Esophagus (tissue), 2 donors: ENCODE measurements around the gene ZDHHC20. TPM values are rescaled to one million over a fixed set of nuclear protein-coding genes. Genes with fewer than 3 reads are reported as not detected.
A peak's percentile ranks its signal among the peaks of the same experiment; 100 is the strongest.

Experiments used
- H3K27ac ChIP-seq, 2 donors: one replicate each; pipeline ENCODE4 v1.5.1; 2013; ENCODE audit warnings: low read depth in 2 of 2, mild to moderate bottlenecking in 2 of 2, inconsistent platforms in 1 of 2, low read length in 1 of 2, moderate library complexity in 1 of 2
- H3K27me3 ChIP-seq, 2 donors: one replicate each; pipeline ENCODE4 v1.6.1; 2013; ENCODE audit warnings: low read length in 2 of 2, control low read depth in 1 of 2, mild to moderate bottlenecking in 1 of 2; ENCODE audit not compliant: insufficient read depth in 2 of 2, control insufficient read depth in 1 of 2
- H3K36me3 ChIP-seq, 2 donors: one replicate each; pipeline ENCODE4 v1.6.1; 2013; ENCODE audit warnings: low read length in 1 of 2; ENCODE audit not compliant: control insufficient read depth in 2 of 2, insufficient read depth in 2 of 2
- H3K4me1 ChIP-seq, 2 donors: one replicate each; pipeline ENCODE4 v1.6.1; 2013; ENCODE audit warnings: low read length in 1 of 2; ENCODE audit not compliant: control insufficient read depth in 2 of 2, insufficient read depth in 2 of 2
- H3K4me3 ChIP-seq, 2 donors: one replicate each; pipeline ENCODE4 v1.5.1; 2013; ENCODE audit warnings: low read length in 2 of 2, mild to moderate bottlenecking in 2 of 2, low read depth in 1 of 2, moderate library complexity in 1 of 2
- H3K9me3 ChIP-seq, 2 donors: one replicate each; pipeline ENCODE4 v1.6.1; 2013; ENCODE audit warnings: mild to moderate bottlenecking in 2 of 2, low read depth in 1 of 2, low read length in 1 of 2, moderate library complexity in 1 of 2; ENCODE audit not compliant: control insufficient read depth in 2 of 2, insufficient read depth in 1 of 2
- WGBS, 2 donors: extraction: QIAGEN DNeasy Blood & Tissue Kit; methylation state at CpG; one replicate each; pipeline ENCODE4 v1.1.7; 2013; 5-methylcytosine and 5-hydroxymethylcytosine counted together
- polyA plus RNA-seq, 2 donors: library from polyadenylated mRNA; stranded (reverse); fragments of 200-250 nt; gene quantifications; one replicate each; pipeline ENCODE4 v1.2.3, GENCODE V29; 2013
- donor health status: healthy with polysubstance abuse.
- donor health status: Bipolar disorder and iron deficiency.

Gene ZDHHC20
- polyA plus RNA-seq, 2 donors, result 20.3 to 27.9 TPM

DNA sequence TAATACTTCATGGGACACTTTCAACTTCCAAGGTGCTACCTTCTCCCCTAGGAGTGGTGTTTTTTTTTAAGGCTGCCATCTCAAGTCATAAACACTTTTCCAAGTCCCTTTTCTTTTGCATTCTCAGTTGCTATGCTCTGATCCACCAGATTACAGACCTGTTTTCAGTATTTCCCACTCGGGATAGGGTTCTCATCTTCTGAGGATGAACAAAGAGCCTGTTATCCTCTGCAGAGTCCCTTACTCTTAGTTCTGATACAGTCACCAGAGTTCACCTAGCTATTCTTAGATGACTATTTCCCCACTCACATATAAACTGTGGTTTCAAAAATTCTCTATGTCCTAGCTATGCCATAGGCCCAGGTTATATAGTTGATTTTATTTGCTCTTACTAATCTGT lies 15.9 kb downstream of the ZDHHC20 start:
- 79 to 88% methylated on average over 1 of the region's 1 CpG for WGBS, 2 donors
- Histone ChIP-seq H3K4me3 (no peak overlapping the region), H3K27ac (no peak overlapping the region), H3K9me3 (peaks cover 0 to 2% of the 10 kb centered on the region in 2 donors), H3K36me3 (no peaks in the 10 kb centered on the region), H3K27me3 (no peaks in the 10 kb centered on the region), H3K4me1 (no peaks in the 10 kb centered on the region)

GRCh38 chr13:21436582-21436981 lies 22.5 kb downstream of the ZDHHC20 start:
- peak overlapping the region; percentile 66 to 71 for H3K27ac ChIP-seq
- H3K4me3 ChIP-seq, result no peak overlapping the region
- no peaks in the 10 kb centered on the region for H3K36me3 ChIP-seq
- WGBS, 2 donors, result 83 to 91% methylated on average over 6 of the region's 6 CpGs
- no peaks in the 10 kb centered on the region for H3K27me3 ChIP-seq
- H3K4me1 ChIP-seq, result no peaks in the 10 kb centered on the region
- peaks cover 0 to 2% of the 10 kb centered on the region in 2 donors for H3K9me3 ChIP-seq

- H3K27ac ChIP-seq, result peak overlapping the region; percentile 66 to 82
- H3K4me1 ChIP-seq, result no peaks in the 10 kb centered on the region
- no peaks in the 10 kb centered on the region for H3K27me3 ChIP-seq
- H3K9me3 ChIP-seq, result peaks cover 0 to 2% of the 10 kb centered on the region in 2 donors
- no peaks in the 10 kb centered on the region for H3K36me3 ChIP-seq
- WGBS, 2 donors, result 28 to 30% methylated on average over 2 of the region's 2 CpGs
- H3K4me3 ChIP-seq, result no peak overlapping the region
Observed at GRCh38 chr13:21435687-21436151, 23.4 kb downstream of the ZDHHC20 start.

DNA sequence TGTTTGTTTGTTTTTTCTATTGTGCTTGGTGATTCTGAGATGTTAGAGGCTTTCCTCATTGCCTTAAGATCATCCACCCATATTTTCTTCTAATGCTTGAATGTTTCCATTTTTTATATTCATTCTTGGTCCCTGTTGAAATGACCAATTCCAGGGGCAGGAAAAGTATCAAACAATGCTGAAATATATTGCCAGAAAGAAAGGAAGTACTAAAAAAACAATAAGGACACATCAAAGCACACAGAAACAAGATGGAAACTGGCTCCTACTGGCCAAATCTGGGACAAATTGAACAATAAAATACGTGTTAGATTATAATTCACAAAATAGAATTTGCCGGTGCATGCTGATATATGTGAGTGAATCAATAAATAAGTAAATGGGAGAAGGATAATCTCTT lies 23.9 kb downstream of the ZDHHC20 start:
- H3K27me3 ChIP-seq, result no peaks in the 10 kb centered on the region
- no peaks in the 10 kb centered on the region for H3K4me1 ChIP-seq
- H3K27ac ChIP-seq, result no peak overlapping the region
- peaks cover 0 to 2% of the 10 kb centered on the region in 2 donors for H3K9me3 ChIP-seq
- WGBS, 2 donors, result 81 to 91% methylated on average over 2 of the region's 2 CpGs
- H3K36me3 ChIP-seq, result no peaks in the 10 kb centered on the region
- H3K4me3 ChIP-seq, result no peak overlapping the region

DNA sequence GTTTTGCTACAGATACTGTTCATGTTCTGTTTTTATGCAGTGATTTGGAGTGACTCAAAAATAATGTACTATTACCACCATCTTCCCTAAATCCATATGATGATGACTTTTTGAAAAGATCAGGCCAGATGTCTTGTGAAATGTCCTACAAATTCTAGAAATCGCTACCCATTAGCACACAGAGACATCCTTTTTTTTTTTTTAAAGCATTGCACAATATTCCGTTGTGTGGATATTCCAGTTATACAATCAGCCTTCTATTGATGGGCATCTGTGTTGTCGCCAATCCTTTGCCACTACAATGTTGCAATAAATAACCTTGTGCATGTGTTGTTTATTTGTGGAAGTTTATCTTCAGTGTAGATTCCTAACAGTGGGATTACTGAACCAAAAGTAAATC lies 24.5 kb downstream of the ZDHHC20 start:
- H3K9me3 ChIP-seq, result peaks cover 0 to 2% of the 10 kb centered on the region in 2 donors
- H3K4me3 ChIP-seq, result no peak overlapping the region
- no peaks in the 10 kb centered on the region for H3K27me3 ChIP-seq
- no peaks in the 10 kb centered on the region for H3K36me3 ChIP-seq
- no peaks in the 10 kb centered on the region for H3K4me1 ChIP-seq
- 71 to 77% methylated on average over 3 of the region's 3 CpGs for WGBS, 2 donors
- H3K27ac ChIP-seq, result no peak overlapping the region

GRCh38 chr13:21429211-21429610 lies 29.9 kb downstream of the ZDHHC20 start:
- H3K9me3 ChIP-seq, result no peaks in the 10 kb centered on the region
- no peaks in the 10 kb centered on the region for H3K4me1 ChIP-seq
- no peaks in the 10 kb centered on the region for H3K36me3 ChIP-seq
- no peaks in the 10 kb centered on the region for H3K27me3 ChIP-seq
- H3K27ac ChIP-seq, result no peak overlapping the region
- WGBS, 2 donors, result 70 to 74% methylated on average over 2 of the region's 2 CpGs
- H3K4me3 ChIP-seq, result no peak overlapping the region

DNA sequence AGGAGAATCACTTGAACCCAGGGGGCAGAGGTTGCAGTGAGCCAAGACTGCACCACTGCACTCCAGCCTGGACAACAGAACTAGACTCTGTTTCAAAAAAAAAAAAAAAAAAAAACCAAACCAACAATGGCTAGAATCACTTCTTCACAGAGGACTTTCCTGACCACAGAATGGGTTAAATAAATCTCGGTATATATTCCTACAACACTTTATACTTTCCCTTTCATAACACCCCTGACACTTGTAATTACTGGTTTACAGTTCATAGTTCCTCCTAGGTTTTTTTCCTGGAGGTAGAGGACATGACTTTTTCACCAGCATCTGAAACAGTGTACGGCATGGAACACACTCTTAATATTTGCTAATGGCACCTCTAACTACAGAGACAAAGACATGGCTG lies 31.4 kb downstream of the ZDHHC20 start:
- Histone ChIP-seq H3K36me3 (no peaks in the 10 kb centered on the region), H3K4me1 (no peaks in the 10 kb centered on the region)
- WGBS, 2 donors, result 81 to 89% methylated on average over 2 of the region's 2 CpGs

DNA sequence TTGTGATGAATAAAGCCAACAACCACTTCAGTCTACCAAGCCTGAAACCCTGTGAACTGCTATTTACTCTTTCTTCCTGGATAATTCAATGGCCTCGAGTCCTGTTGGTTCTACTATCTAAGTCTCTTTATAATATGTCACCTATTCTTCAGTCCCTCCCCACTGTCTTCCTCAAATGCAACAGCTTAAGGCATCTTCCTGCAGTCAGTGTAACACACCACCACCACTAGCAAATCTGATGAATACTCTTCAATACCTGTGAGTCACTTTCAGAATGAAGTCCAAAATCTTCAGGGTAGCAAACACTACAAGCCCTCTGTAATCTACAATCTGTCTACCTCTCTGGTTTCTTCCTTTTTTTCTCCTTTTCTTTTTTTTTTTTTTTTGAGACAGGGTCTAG lies 32.9 kb downstream of the ZDHHC20 start:
- 46 to 68% methylated on average over 1 of the region's 1 CpG for WGBS, 2 donors
- H3K27ac ChIP-seq, result no peak overlapping the region
- no peak overlapping the region for H3K4me3 ChIP-seq
- no peaks in the 10 kb centered on the region for H3K36me3 ChIP-seq
- H3K27me3 ChIP-seq, result no peaks in the 10 kb centered on the region
- no peaks in the 10 kb centered on the region for H3K9me3 ChIP-seq
- H3K4me1 ChIP-seq, result no peaks in the 10 kb centered on the region

More for the DNA sequence above, 31.4 kb downstream of the ZDHHC20 start:
- Histone ChIP-seq H3K27me3 (no peaks in the 10 kb centered on the region), H3K9me3 (no peaks in the 10 kb centered on the region), H3K4me3 (no peak overlapping the region), H3K27ac (no peak overlapping the region)

GRCh38 chr13:21420706-21421105 lies 38.4 kb downstream of the ZDHHC20 start:
- Histone ChIP-seq H3K27me3 (no peaks in the 10 kb centered on the region), H3K4me3 (no peak overlapping the region), H3K4me1 (no peaks in the 10 kb centered on the region), H3K36me3 (no peaks in the 10 kb centered on the region), H3K27ac (no peak overlapping the region), H3K9me3 (no peaks in the 10 kb centered on the region)
- 57 to 74% methylated on average over 3 of the region's 3 CpGs for WGBS, 2 donors

GRCh38 chr13:21413013-21413412 lies 46.1 kb downstream of the ZDHHC20 start:
- 70 to 75% methylated on average over 1 of the region's 1 CpG for WGBS, 2 donors
- H3K4me3 ChIP-seq, result no peak overlapping the region
- no peaks in the 10 kb centered on the region for H3K4me1 ChIP-seq
- H3K27ac ChIP-seq, result peak overlapping the region in 1 of 2 donors; percentile 2
- no peaks in the 10 kb centered on the region for H3K9me3 ChIP-seq
- peaks cover 3 to 8% of the 10 kb centered on the region in 2 donors for H3K36me3 ChIP-seq
- no peaks in the 10 kb centered on the region for H3K27me3 ChIP-seq
